ENCODE data around the gene MAPKBP1.

DNA sequence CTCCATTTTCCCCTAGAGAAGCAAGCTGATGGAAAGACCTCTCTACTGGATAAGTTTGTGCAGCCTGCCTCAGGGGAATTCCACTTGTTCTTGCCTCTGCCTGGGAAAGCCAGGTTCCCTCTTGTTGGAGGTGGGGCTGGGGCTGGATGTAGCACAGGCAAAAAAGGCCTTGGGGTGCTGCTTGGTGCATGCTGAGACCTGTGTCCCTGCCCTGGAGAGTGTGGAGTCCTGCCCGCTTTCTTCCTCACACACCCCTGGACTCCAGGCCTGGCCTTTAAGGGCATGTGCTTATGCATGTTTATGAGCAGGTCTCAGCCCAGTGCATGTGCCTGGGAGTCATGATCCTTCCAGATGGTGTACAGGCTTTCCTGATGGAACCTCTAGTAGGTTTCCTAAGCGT is 30.1 kb downstream of the MAPKBP1 start:
- TF ChIP-seq, protein P1, sequence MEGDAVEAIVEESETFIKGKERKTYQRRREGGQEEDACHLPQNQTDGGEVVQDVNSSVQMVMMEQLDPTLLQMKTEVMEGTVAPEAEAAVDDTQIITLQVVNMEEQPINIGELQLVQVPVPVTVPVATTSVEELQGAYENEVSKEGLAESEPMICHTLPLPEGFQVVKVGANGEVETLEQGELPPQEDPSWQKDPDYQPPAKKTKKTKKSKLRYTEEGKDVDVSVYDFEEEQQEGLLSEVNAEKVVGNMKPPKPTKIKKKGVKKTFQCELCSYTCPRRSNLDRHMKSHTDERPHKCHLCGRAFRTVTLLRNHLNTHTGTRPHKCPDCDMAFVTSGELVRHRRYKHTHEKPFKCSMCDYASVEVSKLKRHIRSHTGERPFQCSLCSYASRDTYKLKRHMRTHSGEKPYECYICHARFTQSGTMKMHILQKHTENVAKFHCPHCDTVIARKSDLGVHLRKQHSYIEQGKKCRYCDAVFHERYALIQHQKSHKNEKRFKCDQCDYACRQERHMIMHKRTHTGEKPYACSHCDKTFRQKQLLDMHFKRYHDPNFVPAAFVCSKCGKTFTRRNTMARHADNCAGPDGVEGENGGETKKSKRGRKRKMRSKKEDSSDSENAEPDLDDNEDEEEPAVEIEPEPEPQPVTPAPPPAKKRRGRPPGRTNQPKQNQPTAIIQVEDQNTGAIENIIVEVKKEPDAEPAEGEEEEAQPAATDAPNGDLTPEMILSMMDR (IDR thresholded peaks at IDR 0.05): no peak
- TF ChIP-seq POLR2A (IDR thresholded peaks at IDR 0.05; ENCODE audit: low read depth) (no peak), POLR2AphosphoS5 (IDR thresholded peaks at IDR 0.05) (peak in 1 of 2 donors; percentile 26)

Measured in esophagus muscularis mucosa (tissue), 3 donors.